GM12864 (cell line): Measurements from ENCODE around the gene CCNYL1.

Source experiments
- DNase-seq: peaks from one replicate; pipeline ENCODE4 v3.0.0-alpha.2; 2011; ENCODE audit warnings: low read depth
- H3K4me3 ChIP-seq: 2 replicates; pipeline ENCODE4 v1.5.1; 2011; ENCODE audit warnings: mild to moderate bottlenecking, low read depth, low read length, control low read depth
- TF ChIP-seq, protein P1 (sequence below): IDR thresholded peaks from 2 replicates; pipeline ENCODE4 v1.5.1; 2011; ENCODE audit warnings: low read depth, mild to moderate bottlenecking, moderate library complexity, low read length, control low read depth, inconsistent platforms; ENCODE audit errors: missing control alignments

The CCNYL1 gene

DNA sequence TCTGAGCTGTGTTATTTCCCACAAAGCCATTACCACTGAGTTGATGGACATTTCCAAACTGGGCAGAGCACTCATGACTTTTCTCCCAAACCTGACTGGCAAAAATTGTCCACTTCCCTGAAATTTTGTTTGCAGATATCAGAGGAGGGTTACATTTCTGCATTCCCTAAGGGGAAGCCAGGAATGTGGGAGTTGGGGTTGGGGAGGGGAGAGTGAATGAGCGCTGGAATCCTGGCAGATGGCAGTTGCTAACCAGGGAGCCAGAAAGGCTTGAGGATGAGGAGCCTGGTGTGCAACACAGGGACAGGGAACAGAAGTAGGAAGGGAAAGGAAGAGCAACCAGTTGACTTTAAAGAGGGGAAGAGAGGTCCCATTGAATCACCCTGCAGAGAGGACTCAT is 14.0 kb upstream of the CCNYL1 start:
- H3K4me3 ChIP-seq, result no peak overlapping the region
- DNase-seq, result no peak
- TF ChIP-seq, protein P1, sequence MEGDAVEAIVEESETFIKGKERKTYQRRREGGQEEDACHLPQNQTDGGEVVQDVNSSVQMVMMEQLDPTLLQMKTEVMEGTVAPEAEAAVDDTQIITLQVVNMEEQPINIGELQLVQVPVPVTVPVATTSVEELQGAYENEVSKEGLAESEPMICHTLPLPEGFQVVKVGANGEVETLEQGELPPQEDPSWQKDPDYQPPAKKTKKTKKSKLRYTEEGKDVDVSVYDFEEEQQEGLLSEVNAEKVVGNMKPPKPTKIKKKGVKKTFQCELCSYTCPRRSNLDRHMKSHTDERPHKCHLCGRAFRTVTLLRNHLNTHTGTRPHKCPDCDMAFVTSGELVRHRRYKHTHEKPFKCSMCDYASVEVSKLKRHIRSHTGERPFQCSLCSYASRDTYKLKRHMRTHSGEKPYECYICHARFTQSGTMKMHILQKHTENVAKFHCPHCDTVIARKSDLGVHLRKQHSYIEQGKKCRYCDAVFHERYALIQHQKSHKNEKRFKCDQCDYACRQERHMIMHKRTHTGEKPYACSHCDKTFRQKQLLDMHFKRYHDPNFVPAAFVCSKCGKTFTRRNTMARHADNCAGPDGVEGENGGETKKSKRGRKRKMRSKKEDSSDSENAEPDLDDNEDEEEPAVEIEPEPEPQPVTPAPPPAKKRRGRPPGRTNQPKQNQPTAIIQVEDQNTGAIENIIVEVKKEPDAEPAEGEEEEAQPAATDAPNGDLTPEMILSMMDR, result no peak

DNA sequence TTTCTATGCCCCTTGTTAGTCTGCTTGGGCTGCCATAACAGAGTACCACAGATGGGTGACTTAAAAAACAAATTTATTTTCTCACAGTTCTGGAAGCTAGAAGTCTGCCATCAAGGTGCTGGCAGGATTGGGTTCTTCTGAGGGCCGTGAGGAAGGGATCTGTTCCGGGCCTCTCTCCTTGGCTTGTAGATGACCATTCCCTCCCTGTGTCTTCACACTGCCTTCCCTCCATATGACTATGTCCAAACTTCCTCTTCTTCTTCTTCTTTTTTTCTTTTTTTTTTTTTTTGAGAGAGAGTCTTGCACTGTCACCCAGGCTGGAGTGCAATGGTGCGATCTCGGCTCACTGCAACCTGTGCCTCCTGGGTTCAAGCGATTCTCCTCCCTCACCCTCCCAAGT is 13.1 kb upstream of the CCNYL1 start:
- H3K4me3 ChIP-seq, result no peak overlapping the region
- TF ChIP-seq, protein P1, result no peak
- no peak for DNase-seq

DNA sequence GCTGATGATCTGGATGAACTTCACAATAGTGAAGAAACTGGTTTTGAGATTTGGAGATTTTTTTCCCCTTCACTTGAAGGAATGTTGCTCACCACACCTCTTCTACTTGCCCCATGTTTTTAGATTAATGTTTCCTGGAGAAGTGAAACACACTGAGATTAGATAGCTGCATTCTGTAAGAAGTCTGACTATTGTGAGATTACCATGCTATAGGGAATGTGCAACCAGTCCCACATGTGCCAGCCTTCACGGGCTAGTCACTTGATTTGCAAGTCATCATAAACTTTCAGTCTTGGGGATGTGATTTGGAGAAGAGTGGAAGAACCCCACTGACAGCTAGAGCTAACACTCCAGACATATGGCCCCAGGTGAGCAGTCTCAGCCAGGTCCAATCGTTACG is 7.4 kb upstream of the CCNYL1 start:
- TF ChIP-seq, protein P1, result no peak

DNA sequence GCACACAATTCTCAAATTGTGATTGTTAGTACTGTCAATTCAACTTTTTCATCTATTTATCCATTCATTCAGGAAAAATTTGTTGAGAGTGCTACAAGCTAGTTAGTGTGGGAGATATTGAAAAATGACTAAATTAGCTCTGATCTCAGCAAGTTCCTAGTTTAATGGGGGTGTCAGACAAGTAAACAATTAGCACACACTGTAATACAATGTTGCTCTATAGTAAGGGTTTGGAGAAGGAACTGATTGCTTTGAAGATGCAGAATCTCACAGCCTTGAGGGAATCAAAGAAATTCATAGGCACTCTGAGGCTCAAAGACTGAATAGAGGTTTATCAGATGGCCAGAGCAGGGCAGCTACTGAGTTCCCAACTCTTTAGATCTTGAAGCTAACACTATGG is 6.8 kb upstream of the CCNYL1 start:
- DNase-seq, result no peak
- H3K4me3 ChIP-seq, result no peak overlapping the region
- TF ChIP-seq, protein P1, result no peak

More for the DNA sequence above, 7.4 kb upstream of the CCNYL1 start:
- no peak overlapping the region for H3K4me3 ChIP-seq
- no peak for DNase-seq

DNA sequence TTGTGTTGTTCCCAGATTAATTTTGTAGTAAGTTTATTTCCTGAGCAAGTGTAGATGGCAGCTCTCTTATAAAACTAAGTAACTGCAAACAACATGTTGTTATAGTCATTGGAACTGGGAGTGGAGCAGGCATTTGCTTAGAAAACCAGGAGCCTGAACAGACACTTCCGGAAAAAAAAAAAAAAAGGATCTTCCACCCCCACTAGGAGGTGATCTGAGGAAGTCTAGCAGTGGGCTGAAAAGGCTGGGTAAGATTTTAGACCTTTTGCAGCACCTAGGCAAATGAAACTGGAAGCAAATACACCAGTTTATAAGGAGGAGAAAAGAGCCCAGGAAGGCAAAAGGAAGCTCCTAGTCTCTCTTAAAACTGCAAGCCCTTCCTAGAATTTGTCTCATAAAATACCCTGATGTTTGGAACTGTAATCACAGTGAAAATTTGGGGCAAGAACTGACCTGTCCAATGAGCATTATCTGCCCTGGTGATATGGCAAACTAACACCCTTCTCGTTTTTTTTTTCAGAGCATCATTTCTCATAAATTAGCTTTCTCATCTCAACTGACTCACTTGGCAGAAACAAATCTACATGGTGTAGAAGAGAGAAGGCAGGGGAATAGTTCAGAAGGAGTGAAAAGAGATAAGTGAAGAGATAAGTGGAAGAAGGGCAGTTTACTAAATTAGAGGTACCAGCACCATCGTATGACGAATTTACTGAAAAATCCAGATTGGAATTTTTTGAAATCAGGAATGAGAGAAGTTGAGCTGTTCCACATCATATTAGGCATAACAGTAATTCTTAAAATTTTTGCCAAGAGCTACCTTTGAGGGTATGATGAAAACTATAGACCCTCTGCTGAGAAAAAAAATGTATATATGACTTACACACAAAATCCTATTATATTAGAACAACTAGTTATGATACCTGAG is 4.2 kb upstream of the CCNYL1 start:
- H3K4me3 ChIP-seq, result no peak overlapping the region
- TF ChIP-seq, protein P1, result no peak
- DNase-seq, result no peak

DNA sequence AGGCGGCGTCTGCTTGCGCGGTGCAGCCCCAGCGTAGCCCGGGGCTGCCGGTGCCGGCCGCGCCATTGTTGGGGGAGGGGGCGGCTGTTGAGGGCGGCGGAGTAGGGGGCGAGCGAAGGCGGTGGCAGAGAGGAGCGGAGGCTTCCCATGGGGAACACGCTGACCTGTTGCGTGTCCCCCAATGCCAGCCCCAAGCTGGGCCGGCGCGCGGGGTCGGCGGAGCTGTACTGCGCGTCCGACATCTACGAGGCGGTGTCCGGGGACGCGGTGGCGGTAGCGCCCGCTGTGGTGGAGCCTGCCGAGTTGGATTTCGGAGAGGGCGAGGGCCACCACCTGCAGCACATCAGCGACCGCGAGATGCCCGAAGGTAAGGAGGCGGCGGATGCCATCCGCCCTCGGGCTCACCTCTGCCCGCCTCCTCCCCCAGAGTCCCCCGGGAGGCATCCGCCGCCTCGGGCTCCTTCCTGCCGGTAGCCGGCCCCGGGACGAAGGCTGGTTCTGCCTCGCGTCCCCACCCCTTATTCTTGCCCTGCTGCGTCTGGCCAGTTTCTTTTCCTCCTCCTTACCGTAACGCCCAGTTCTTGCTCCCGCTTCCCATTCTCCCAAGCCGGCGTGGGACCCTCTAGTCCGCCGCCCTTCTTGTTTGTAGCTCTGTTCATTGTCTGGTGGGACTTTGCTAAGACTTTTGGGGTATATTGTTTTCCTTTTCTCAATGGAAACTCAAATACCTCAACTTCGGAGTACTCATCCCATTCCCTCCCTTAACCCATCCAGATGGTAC is 500 bp downstream of the CCNYL1 start:
- no peak for DNase-seq
- peak overlapping the region; percentile 90 for H3K4me3 ChIP-seq
- TF ChIP-seq, protein P1, result no peak

DNA sequence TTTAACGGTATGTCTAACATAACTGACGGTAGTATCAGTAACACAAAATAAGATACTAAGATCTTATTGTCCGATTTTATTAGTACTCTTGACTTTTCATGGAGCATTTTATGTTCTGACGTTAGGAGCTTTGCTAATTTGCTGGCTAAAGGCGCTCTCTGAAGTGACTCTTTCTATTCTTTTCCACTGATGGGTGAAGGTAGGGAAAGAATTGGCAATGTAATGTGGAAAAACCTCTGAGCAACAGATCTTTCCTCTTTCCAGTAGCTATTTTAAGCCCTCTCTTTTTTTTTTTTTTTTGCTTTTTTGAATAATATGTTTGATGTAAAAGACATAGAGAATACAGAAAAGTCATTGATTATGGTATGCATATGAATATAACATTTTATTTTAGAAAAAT is 4.6 kb downstream of the CCNYL1 start:
- TF ChIP-seq, protein P1, result no peak
- no peak for DNase-seq
- H3K4me3 ChIP-seq, result no peak overlapping the region
